ENCODE measurements around the gene PRKCQ. TPM values are rescaled to one million over a fixed set of nuclear protein-coding genes. Genes with fewer than 3 reads are reported as not detected.

Gene PRKCQ
- total and polyA plus RNA-seq, 9 donors: 8.4 to 21.9 (median 14.7) TPM

DNA sequence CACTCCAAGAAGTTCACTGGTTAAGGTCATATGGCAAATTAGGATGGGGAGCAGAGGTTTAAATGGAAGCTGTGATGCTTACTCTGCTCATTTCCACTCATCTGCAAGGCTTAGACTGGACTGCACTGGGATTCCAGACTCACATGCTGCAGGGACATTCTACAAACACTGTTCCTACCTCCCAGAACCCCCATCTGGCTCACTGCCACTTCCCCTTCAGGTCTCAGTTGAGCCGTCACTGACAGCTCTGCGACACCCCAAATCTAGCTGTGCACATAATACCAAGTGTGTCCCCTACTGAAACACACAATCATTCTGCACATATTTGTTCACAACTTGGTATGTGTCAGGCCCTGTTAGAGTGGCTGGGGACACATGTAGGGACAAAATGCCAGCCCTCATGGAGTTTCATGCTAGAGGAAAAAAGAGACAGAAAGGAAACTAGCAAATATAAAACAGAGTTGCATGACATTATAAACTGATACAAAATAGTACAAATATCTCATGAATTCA lies 5.4 kb downstream of the PRKCQ start:
- 92% methylated on average over 2 of the region's 2 CpGs for WGBS (ENCODE audit: insufficient coverage)
- H3K4me3 ChIP-seq (ENCODE audit: low read length): no peak overlapping the region
- peaks cover 6% of the 10 kb centered on the region for H3K4me1 ChIP-seq (ENCODE audit: control insufficient read depth, insufficient read depth, low read length)
- H3K9me3 ChIP-seq (replicated peaks; ENCODE audit: control insufficient read depth, low read depth, low read length): peaks cover 3% of the 10 kb centered on the region
- H3K36me3 ChIP-seq (ENCODE audit: control insufficient read depth, insufficient read depth, low read length): no peaks in the 10 kb centered on the region
- H3K27ac ChIP-seq (ENCODE audit: low read length): no peak overlapping the region
- H3K27me3 ChIP-seq (ENCODE audit: control insufficient read depth, insufficient read depth, low read length): peaks cover 14% of the 10 kb centered on the region
- DNase-seq: no peak

DNA sequence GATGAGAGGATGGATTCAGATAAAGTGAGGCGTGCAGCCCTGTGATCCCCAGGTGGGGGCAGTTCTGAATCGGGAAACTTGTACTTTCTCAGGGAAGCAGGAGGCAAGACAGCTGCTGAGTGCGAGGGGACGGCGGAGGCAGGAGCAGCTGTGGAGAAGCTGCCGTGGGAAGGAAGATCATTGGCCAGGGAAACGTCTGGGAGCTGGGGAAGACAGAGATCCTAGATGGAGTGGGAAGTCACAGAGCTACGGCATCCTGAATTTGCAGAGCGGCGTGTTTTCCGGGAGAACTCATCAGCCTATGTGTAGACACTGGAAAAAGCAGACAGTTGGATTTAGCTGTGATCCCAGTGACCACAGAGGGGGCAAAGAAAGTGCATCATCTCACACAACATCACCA lies 9.2 kb downstream of the PRKCQ start:
- peak; percentile 40 for DNase-seq
- Histone ChIP-seq H3K9me3 (replicated peaks; ENCODE audit: control insufficient read depth, low read depth, low read length) (no peaks in the 10 kb centered on the region), H3K27ac (ENCODE audit: low read length) (no peak overlapping the region), H3K27me3 (ENCODE audit: control insufficient read depth, insufficient read depth, low read length) (no peaks in the 10 kb centered on the region), H3K4me3 (ENCODE audit: low read length) (no peak overlapping the region), H3K36me3 (ENCODE audit: control insufficient read depth, insufficient read depth, low read length) (no peaks in the 10 kb centered on the region), H3K4me1 (ENCODE audit: control insufficient read depth, insufficient read depth, low read length) (no peaks in the 10 kb centered on the region)
- 53% methylated on average over 8 of the region's 11 CpGs for WGBS (ENCODE audit: insufficient coverage)

DNA sequence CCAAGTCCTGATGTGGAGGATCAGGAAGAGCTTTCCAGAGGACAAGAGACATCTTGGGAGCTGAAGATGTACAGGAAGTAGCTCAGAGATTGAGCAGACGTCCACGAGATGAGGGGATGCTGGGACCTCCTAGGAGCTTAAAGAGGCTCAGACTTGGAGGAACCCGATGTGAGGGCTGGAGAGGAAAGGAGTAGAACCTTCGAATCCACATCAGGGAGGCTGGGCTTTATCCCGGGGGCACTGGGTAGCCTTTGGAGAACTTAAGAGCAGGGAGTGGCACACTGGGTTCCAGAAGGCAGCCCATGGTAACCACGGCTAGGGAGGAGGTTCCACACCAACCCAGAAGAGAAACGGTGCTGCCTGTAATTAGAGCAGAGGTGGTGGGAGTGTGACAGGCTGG lies 10.8 kb downstream of the PRKCQ start:
- no peak overlapping the region for H3K4me3 ChIP-seq (ENCODE audit: low read length)

DNA sequence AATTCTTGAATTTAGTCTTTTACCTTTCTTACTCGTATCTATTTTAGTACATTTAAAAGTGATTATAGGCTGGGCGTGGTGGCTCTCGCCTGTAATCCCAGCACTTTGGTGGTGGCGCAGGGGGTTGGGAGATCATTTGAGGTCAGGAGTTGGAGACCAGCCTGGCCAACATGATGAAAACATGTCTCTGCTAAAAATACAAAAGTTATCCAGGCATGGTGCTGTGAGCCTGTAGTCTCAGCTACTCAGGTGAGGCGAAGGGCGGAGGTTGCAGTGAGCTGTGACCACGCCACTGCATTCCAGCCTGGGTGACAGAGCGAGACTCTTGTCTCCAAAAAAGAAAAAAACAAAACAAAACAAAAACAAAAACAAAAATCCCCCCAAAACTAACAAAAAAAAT lies 12.2 kb downstream of the PRKCQ start:
- peaks cover 2% of the 10 kb centered on the region for H3K27me3 ChIP-seq (ENCODE audit: control insufficient read depth, insufficient read depth, low read length)
- WGBS (ENCODE audit: insufficient coverage): 71% methylated on average over 3 of the region's 8 CpGs
- H3K36me3 ChIP-seq (ENCODE audit: control insufficient read depth, insufficient read depth, low read length): no peaks in the 10 kb centered on the region
- no peaks in the 10 kb centered on the region for H3K4me1 ChIP-seq (ENCODE audit: control insufficient read depth, insufficient read depth, low read length)
- no peak for DNase-seq
- H3K27ac ChIP-seq (ENCODE audit: low read length): no peak overlapping the region
- no peak overlapping the region for H3K4me3 ChIP-seq (ENCODE audit: low read length)
- H3K9me3 ChIP-seq (replicated peaks; ENCODE audit: control insufficient read depth, low read depth, low read length): no peaks in the 10 kb centered on the region

More for the DNA sequence above, 10.8 kb downstream of the PRKCQ start:
- Histone ChIP-seq H3K4me1 (ENCODE audit: control insufficient read depth, insufficient read depth, low read length) (no peaks in the 10 kb centered on the region), H3K36me3 (ENCODE audit: control insufficient read depth, insufficient read depth, low read length) (no peaks in the 10 kb centered on the region), H3K27me3 (ENCODE audit: control insufficient read depth, insufficient read depth, low read length) (no peaks in the 10 kb centered on the region), H3K27ac (ENCODE audit: low read length) (no peak overlapping the region), H3K9me3 (replicated peaks; ENCODE audit: control insufficient read depth, low read depth, low read length) (no peaks in the 10 kb centered on the region)
- DNase-seq: no peak
- WGBS (ENCODE audit: insufficient coverage): 63% methylated on average over 7 of the region's 7 CpGs

DNA sequence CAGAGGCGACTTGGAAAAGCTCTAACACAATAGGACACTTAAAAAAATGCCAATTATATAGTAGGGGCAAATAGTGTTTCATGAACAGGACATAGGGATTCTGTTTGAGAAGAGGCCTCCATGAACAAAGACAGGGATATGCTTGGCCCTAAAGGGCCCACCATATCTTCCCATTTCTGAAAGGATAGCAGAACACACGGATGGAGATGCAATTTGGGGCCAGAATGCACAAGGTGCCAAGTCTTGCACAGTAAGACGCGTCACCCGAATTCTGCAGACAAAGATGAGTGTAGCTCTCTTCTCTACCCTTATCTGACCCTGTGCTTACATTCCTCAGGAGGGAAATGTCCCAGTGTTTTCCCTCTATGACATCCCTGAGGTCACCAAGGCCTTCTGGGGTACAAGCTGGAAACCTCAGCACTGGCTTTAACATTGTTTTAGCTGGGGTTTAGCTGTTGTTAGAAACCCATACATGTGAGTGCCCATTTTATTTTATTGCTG lies 12.8 kb downstream of the PRKCQ start:
- DNase-seq: no peak
- Histone ChIP-seq H3K4me1 (ENCODE audit: control insufficient read depth, insufficient read depth, low read length) (no peaks in the 10 kb centered on the region), H3K9me3 (replicated peaks; ENCODE audit: control insufficient read depth, low read depth, low read length) (no peaks in the 10 kb centered on the region), H3K27me3 (ENCODE audit: control insufficient read depth, insufficient read depth, low read length) (peaks cover 2% of the 10 kb centered on the region), H3K36me3 (ENCODE audit: control insufficient read depth, insufficient read depth, low read length) (no peaks in the 10 kb centered on the region), H3K4me3 (ENCODE audit: low read length) (no peak overlapping the region), H3K27ac (ENCODE audit: low read length) (no peak overlapping the region)
- WGBS (ENCODE audit: insufficient coverage): 82% methylated on average over 3 of the region's 5 CpGs

DNA sequence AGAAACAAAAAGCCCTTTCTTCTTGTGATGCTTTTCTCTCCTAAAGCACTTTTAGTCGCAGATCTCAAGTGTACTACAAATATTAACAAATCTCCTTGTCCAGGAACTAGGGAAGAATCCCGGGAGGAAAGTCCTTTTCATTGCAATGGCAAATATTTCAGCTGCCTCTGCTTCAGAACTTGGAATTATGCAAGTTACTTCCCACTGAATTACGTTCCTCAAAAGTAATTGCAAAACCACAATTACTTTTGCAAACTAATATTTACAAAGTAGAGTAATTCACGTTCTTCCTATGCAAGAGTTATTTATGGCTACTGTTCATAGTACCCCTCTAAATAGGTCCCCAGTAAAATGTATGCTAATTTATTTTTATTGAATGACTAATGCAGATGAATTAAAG lies 14.5 kb downstream of the PRKCQ start:
- no peaks in the 10 kb centered on the region for H3K36me3 ChIP-seq (ENCODE audit: control insufficient read depth, insufficient read depth, low read length)
- peaks cover 2% of the 10 kb centered on the region for H3K27me3 ChIP-seq (ENCODE audit: control insufficient read depth, insufficient read depth, low read length)
- no peaks in the 10 kb centered on the region for H3K4me1 ChIP-seq (ENCODE audit: control insufficient read depth, insufficient read depth, low read length)
- WGBS (ENCODE audit: insufficient coverage): 27% methylated on average over 2 of the region's 4 CpGs
- H3K27ac ChIP-seq (ENCODE audit: low read length): no peak overlapping the region
- no peak overlapping the region for H3K4me3 ChIP-seq (ENCODE audit: low read length)
- H3K9me3 ChIP-seq (replicated peaks; ENCODE audit: control insufficient read depth, low read depth, low read length): no peaks in the 10 kb centered on the region
- DNase-seq: peak; percentile 25

DNA sequence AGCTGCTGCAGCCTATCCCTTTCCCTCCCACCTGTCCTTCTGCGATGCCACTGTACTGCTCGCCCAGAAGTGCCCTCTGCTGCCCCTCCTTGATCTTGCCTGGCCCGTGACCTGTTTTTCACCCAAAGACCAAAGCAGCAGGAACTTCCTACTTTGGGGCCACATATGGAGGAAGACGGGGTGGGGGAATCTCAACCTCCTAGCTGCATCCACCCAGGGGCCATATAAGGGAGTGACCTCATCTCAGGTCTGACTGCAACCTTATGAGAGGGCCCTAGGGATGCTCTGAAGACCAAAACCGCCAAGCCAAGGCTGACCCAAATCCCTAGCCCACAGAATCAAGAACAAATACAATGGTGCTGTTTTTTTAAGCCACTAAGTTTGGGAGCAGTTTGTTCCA lies 15.7 kb downstream of the PRKCQ start:
- DNase-seq: no peak
- Histone ChIP-seq H3K4me1 (ENCODE audit: control insufficient read depth, insufficient read depth, low read length) (no peaks in the 10 kb centered on the region), H3K36me3 (ENCODE audit: control insufficient read depth, insufficient read depth, low read length) (no peaks in the 10 kb centered on the region), H3K4me3 (ENCODE audit: low read length) (no peak overlapping the region), H3K27me3 (ENCODE audit: control insufficient read depth, insufficient read depth, low read length) (peaks cover 2% of the 10 kb centered on the region), H3K27ac (ENCODE audit: low read length) (no peak overlapping the region), H3K9me3 (replicated peaks; ENCODE audit: control insufficient read depth, low read depth, low read length) (no peaks in the 10 kb centered on the region)
- 67% methylated on average over 1 of the region's 5 CpGs for WGBS (ENCODE audit: insufficient coverage)

DNA sequence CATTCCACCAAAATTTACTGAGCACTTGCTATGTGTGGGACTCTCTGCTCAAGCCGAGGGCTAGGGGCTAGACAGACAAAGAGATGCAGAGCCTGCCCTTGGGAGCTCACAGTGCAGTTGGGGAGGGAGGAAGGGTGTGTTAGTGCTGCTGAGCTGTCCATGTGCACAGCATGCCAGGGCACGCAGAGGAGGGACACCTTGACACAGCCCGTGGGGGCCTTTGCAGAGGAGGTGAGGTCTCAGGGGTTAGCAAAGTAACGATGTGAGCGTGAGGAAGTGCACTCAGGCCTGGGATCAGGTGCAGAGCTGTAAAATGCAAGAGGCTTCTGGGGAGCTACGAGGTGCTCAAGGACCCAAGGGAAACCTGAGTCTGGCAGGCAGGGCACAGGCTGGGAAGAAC lies 16.3 kb downstream of the PRKCQ start:
- Histone ChIP-seq H3K36me3 (ENCODE audit: control insufficient read depth, insufficient read depth, low read length) (no peaks in the 10 kb centered on the region), H3K4me1 (ENCODE audit: control insufficient read depth, insufficient read depth, low read length) (no peaks in the 10 kb centered on the region), H3K4me3 (ENCODE audit: low read length) (no peak overlapping the region), H3K9me3 (replicated peaks; ENCODE audit: control insufficient read depth, low read depth, low read length) (no peaks in the 10 kb centered on the region), H3K27ac (ENCODE audit: low read length) (no peak overlapping the region), H3K27me3 (ENCODE audit: control insufficient read depth, insufficient read depth, low read length) (peaks cover 2% of the 10 kb centered on the region)
- DNase-seq: no peak
- WGBS (ENCODE audit: insufficient coverage): 71% methylated on average over 6 of the region's 6 CpGs

DNA sequence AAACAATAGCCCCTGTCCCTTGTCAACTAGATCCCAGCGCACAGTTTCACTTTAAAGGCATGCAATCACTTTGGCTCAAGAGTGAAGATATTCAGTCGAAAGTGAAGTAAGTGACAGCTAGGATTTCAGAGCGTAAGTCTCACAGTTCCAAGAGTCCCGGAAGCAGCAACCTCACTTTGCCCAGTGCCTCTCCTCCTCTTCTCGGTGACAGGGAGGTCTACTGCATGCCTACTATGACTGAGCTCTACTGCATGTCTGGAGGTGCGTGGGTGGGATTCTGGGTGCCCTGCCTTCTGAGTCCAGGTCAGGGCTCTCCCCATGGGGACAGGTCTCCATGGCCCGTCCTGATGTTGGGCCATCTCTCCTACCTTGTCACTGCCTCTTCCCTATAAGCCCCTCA lies 17.0 kb downstream of the PRKCQ start:
- no peaks in the 10 kb centered on the region for H3K4me1 ChIP-seq (ENCODE audit: control insufficient read depth, insufficient read depth, low read length)
- 93% methylated on average over 3 of the region's 7 CpGs for WGBS (ENCODE audit: insufficient coverage)
- no peaks in the 10 kb centered on the region for H3K36me3 ChIP-seq (ENCODE audit: control insufficient read depth, insufficient read depth, low read length)
- no peaks in the 10 kb centered on the region for H3K9me3 ChIP-seq (replicated peaks; ENCODE audit: control insufficient read depth, low read depth, low read length)
- no peak overlapping the region for H3K27ac ChIP-seq (ENCODE audit: low read length)
- peaks cover 2% of the 10 kb centered on the region for H3K27me3 ChIP-seq (ENCODE audit: control insufficient read depth, insufficient read depth, low read length)
- DNase-seq: no peak
- H3K4me3 ChIP-seq (ENCODE audit: low read length): no peak overlapping the region

DNA sequence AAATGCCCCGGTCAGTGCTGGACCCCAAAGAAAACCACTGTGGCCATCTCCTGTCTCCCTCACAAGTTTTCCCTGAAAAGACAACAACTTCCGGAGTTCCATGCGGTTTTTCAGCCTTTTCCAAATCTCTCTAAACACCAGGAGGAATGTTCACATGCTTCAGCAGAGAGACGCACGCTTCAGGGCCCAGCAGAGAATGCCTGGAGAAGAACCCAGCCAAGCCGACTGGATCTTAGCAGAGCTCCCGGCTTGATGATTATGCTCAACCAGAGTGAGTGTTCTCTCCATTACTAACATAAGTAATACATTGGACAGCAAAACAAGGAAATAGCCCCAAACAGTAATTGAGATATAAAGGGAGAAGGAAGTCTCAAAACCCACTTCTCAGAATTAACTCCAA lies 17.9 kb downstream of the PRKCQ start:
- no peaks in the 10 kb centered on the region for H3K4me1 ChIP-seq (ENCODE audit: control insufficient read depth, insufficient read depth, low read length)
- DNase-seq: no peak
- no peaks in the 10 kb centered on the region for H3K9me3 ChIP-seq (replicated peaks; ENCODE audit: control insufficient read depth, low read depth, low read length)
- peaks cover 2% of the 10 kb centered on the region for H3K27me3 ChIP-seq (ENCODE audit: control insufficient read depth, insufficient read depth, low read length)
- no peak overlapping the region for H3K27ac ChIP-seq (ENCODE audit: low read length)
- H3K36me3 ChIP-seq (ENCODE audit: control insufficient read depth, insufficient read depth, low read length): no peaks in the 10 kb centered on the region
- WGBS (ENCODE audit: insufficient coverage): 54% methylated on average over 5 of the region's 7 CpGs
- H3K4me3 ChIP-seq (ENCODE audit: low read length): no peak overlapping the region

DNA sequence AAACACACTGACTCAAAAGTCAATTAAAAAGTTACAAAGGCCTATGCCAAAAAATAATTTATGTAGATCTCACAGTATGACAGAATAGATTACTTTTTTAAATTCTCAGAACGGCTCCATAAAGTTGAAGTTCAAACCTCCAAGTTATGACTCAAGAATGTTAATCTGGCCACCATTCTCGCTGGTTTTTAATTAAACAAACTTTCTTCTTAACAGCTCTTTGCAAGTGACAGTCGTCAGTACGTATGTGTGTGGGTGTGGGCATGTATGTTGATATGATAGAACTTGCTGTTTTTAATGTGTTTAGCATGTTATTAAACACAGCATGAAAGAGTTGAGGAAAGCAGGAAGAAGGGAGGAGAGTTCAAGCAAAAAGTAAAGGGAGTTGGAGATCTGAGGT lies 18.5 kb downstream of the PRKCQ start:
- Histone ChIP-seq H3K36me3 (ENCODE audit: control insufficient read depth, insufficient read depth, low read length) (no peaks in the 10 kb centered on the region), H3K27ac (ENCODE audit: low read length) (no peak overlapping the region), H3K4me3 (ENCODE audit: low read length) (no peak overlapping the region), H3K4me1 (ENCODE audit: control insufficient read depth, insufficient read depth, low read length) (no peaks in the 10 kb centered on the region), H3K27me3 (ENCODE audit: control insufficient read depth, insufficient read depth, low read length) (peaks cover 2% of the 10 kb centered on the region), H3K9me3 (replicated peaks; ENCODE audit: control insufficient read depth, low read depth, low read length) (no peaks in the 10 kb centered on the region)
- 100% methylated on average over 2 of the region's 4 CpGs for WGBS (ENCODE audit: insufficient coverage)
- DNase-seq: no peak

All from muscle of leg (tissue), 11 donors.